A549 (cell line): ENCODE measurements around the gene MARVELD2. TPM values are rescaled to one million over a fixed set of nuclear protein-coding genes. Genes with fewer than 3 reads are reported as not detected.
"Not testable (repeated sequence)": the region's sequence is repeated elsewhere in the genome, so short reads cannot be mapped to it uniquely, and the experiment has no call there.

Source experiments
- ATAC-seq, 2 experiments: fragments of 200-7000 bp in 1 of 2; fragments of >200 bp in 1 of 2; cut with Nextera tagmentation in 1 of 2; cut with Tn5 transposase in 1 of 2; 3 replicates each; pipeline versions ENCODE4 v1.8.0 to v1.9.1; 2018 to 2020; ENCODE audit warnings: mild to moderate bottlenecking in 1 of 2, moderate library complexity in 1 of 2
- CTCF ChIA-PET: fragments of 300-600 bp; sonication (Branson Sonifier 250); formaldehyde crosslinking; extraction: SDS; loops from one replicate; lab custom pipeline; 2021; ENCODE audit warnings: antibody characterized with exemption, inconsistent platforms; lab: Yijun Ruan, JAX
- POLR2A ChIA-PET: fragments of 350-600 bp; formaldehyde crosslinking; extraction: SDS; loops from one replicate; lab custom pipeline; 2021; ENCODE audit warnings: antibody characterized with exemption, inconsistent platforms; lab: Yijun Ruan, JAX
- DNase-seq, 2 experiments: peaks; one replicate each; pipeline versions ENCODE4 v3.0.0 to v3.0.0-alpha.2; 2011 to 2016; ENCODE audit warnings: low read depth in 1 of 2, low spot score in 1 of 2
- FAIRE-seq: peaks from 2 replicates; lab custom pipeline; 2011; peaks lifted over from hg19 to GRCh38; lab: Jason Lieb, UNC
- H3K27ac ChIP-seq, 2 experiments: fragments of >200 bp; sonication (Bioruptor Twin); formaldehyde crosslinking; 3 replicates each; pipeline ENCODE4 v1.5.1; 2016 to 2017
- H3K4me1 ChIP-seq: fragments of >200 bp; sonication (Bioruptor Twin); formaldehyde crosslinking; 3 replicates; pipeline ENCODE4 v1.6.1; 2016
- H3K4me2 ChIP-seq: fragments of >200 bp; sonication (Bioruptor Twin); formaldehyde crosslinking; 3 replicates; pipeline ENCODE4 v1.6.1; 2016
- H3K4me3 ChIP-seq: fragments of >200 bp; sonication (Bioruptor Twin); formaldehyde crosslinking; 3 replicates; pipeline ENCODE4 v1.5.1; 2016
- H3K9me3 ChIP-seq: fragments of >200 bp; sonication (Bioruptor Twin); formaldehyde crosslinking; 3 replicates; pipeline ENCODE4 v1.6.1; 2016
- CBX8 ChIP-seq: fragments of 200-600 bp; sonication (generic); IDR thresholded peaks from 2 replicates; pipeline ENCODE4 v1.6.1; 2016
- EHF ChIP-seq: fragments of 250-450 bp; sonication (Bioruptor Pico); IDR thresholded peaks from 2 replicates; pipeline ENCODE4 v1.5.0; 2020; ENCODE audit warnings: mild to moderate bottlenecking
- EP300 ChIP-seq, 2 experiments: fragments of >200 bp; sonication (Bioruptor Twin); formaldehyde crosslinking; IDR thresholded peaks; 2 replicates in 1 of 2; 3 replicates in 1 of 2; pipeline ENCODE4 v1.6.1; 2016 to 2017
- ESRRA ChIP-seq: fragments of 150-350 bp; IDR thresholded peaks from 2 replicates; pipeline ENCODE4 v1.6.1; 2014; ENCODE audit warnings: mild to moderate bottlenecking, low read length, borderline replicate concordance
- FOXS1 ChIP-seq: fragments of 250-450 bp; sonication (Bioruptor Pico); IDR thresholded peaks from 2 replicates; pipeline ENCODE4 v1.5.0; 2020; ENCODE audit warnings: mild to moderate bottlenecking, moderate library complexity
- HES2 ChIP-seq: fragments of >200 bp; sonication (Bioruptor Twin); formaldehyde crosslinking; IDR thresholded peaks from 2 replicates; pipeline ENCODE4 v1.6.1; 2016
- HOXB13 ChIP-seq: fragments of 250-450 bp; sonication (Bioruptor Pico); IDR thresholded peaks from 2 replicates; pipeline ENCODE4 v1.5.0; 2020; ENCODE audit warnings: low read depth, mild to moderate bottlenecking, moderate library complexity
- MYC ChIP-seq: IDR thresholded peaks from 2 replicates; pipeline ENCODE4 v1.6.1; 2012; ENCODE audit warnings: mild to moderate bottlenecking, inconsistent platforms, low read length, improper control_type of control experiment, borderline replicate concordance
- NFE2L2 ChIP-seq: fragments of 150-350 bp; conservative IDR thresholded peaks from 2 replicates; pipeline ENCODE4 v1.6.1; 2014; ENCODE audit warnings: low read length
- RCOR1 ChIP-seq: fragments of 150-350 bp; IDR thresholded peaks from 2 replicates; pipeline ENCODE4 v1.6.1; 2014; ENCODE audit warnings: antibody characterized with exemption, low read length, low read depth
- RFX5 ChIP-seq: fragments of 450-650 bp; IDR thresholded peaks from 2 replicates; pipeline ENCODE4 v1.7.1; 2014; ENCODE audit warnings: antibody characterized with exemption, mild to moderate bottlenecking, moderate library complexity
- SMC3 ChIP-seq: fragments of >200 bp; sonication (Bioruptor Twin); formaldehyde crosslinking; IDR thresholded peaks from 3 replicates; pipeline ENCODE4 v1.6.1; 2018; ENCODE audit warnings: inconsistent platforms
- ZC3H11A ChIP-seq: fragments of 450-650 bp; IDR thresholded peaks from 2 replicates; pipeline ENCODE4 v1.6.1; 2014; ENCODE audit warnings: antibody characterized with exemption, mild to moderate bottlenecking
- ZFP36 ChIP-seq: fragments of 450-650 bp; IDR thresholded peaks from 2 replicates; pipeline ENCODE4 v1.6.1; 2014; ENCODE audit warnings: borderline replicate concordance; ENCODE audit not compliant: partially characterized antibody
- WGBS: methylation state at CpG from one replicate; pipeline ENCODE4 v1.1.6; 2017; ENCODE audit errors: missing lambda C conversion rate; 5-methylcytosine and 5-hydroxymethylcytosine counted together
- polyA plus RNA-seq, 4 experiments: library from polyadenylated mRNA; depleted of rRNA in 3 of 4; stranded (reverse); fragments of >200 nt; fragmentation: RNase III in 1 of 4; extraction: RNeasy Plus Mini Kit Qiagen cat#74134 plus additional on column Dnase treatment in 1 of 4; gene quantifications; 2 replicates in 3 of 4; 3 replicates in 1 of 4; pipeline ENCODE4 v1.2.3, GENCODE V29; 2011 to 2017
- TF ChIP-seq, protein P1 (sequence below): fragments of >200 bp; sonication (Bioruptor Twin); formaldehyde crosslinking; IDR thresholded peaks from 3 replicates; pipeline ENCODE4 v1.5.1; 2016
- TF ChIP-seq, protein P2 (sequence below): fragments of 250-450 bp; sonication (Bioruptor Pico); IDR thresholded peaks from 2 replicates; pipeline ENCODE4 v1.5.0; 2021; ENCODE audit warnings: mild to moderate bottlenecking, moderate library complexity, borderline replicate concordance
- TF ChIP-seq, protein P3 (sequence below): IDR thresholded peaks from 2 replicates; pipeline ENCODE4 v1.6.1; 2012; ENCODE audit warnings: low read depth, borderline replicate concordance

The MARVELD2 gene
- polyA plus RNA-seq, 2 of the 4 experiments (the other 2 are of a cell fraction), result 2.3 to 10.2 TPM

- TF ChIP-seq, protein P1, sequence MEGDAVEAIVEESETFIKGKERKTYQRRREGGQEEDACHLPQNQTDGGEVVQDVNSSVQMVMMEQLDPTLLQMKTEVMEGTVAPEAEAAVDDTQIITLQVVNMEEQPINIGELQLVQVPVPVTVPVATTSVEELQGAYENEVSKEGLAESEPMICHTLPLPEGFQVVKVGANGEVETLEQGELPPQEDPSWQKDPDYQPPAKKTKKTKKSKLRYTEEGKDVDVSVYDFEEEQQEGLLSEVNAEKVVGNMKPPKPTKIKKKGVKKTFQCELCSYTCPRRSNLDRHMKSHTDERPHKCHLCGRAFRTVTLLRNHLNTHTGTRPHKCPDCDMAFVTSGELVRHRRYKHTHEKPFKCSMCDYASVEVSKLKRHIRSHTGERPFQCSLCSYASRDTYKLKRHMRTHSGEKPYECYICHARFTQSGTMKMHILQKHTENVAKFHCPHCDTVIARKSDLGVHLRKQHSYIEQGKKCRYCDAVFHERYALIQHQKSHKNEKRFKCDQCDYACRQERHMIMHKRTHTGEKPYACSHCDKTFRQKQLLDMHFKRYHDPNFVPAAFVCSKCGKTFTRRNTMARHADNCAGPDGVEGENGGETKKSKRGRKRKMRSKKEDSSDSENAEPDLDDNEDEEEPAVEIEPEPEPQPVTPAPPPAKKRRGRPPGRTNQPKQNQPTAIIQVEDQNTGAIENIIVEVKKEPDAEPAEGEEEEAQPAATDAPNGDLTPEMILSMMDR, result no peak
- TF ChIP-seq EHF (CRISPR knock-in tag), result no peak
Measured at GRCh38 chr5:69477170-69477569, 62.3 kb downstream of the MARVELD2 start (continued).

- CTCF ChIA-PET, result interaction anchor here (1.9 kb wide), 1 partner anchor 11 kb away, joined by 4 read pairs; no protein-coding TSS in a partner anchor
- DNase-seq, H3K4me1 ChIP-seq, POLR2A ChIA-PET, H3K9me3 ChIP-seq, H3K4me2 ChIP-seq, H3K4me3 ChIP-seq, FAIRE-seq, H3K27ac ChIP-seq, ATAC-seq: not testable (repeated sequence)
- WGBS, result 75% methylated on average over 7 of the region's 7 CpGs
Measured at GRCh38 chr5:69478296-69478695, 63.4 kb downstream of the MARVELD2 start.

DNA sequence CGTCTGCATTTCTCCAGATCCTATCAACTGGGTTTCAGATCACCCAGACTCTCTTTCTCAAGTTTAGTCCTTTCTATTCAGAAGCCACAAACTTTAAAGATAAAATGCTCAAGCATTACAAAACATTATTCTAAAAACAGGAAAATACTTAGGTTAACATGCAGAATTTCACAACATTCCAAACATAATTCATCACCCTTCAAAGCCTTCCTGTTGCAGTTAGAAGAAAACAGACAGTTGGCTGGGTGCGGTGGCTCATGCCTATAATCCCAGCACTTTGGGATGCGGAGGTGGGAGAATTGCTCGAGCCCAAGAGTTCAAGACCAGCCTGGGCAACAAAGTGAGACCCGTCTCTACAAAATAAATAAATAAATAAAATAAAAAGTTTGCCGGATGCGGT is 70.0 kb downstream of the MARVELD2 start:
- DNase-seq (no peak), FAIRE-seq (no peak), ATAC-seq (no peak)
- no peak for TF ChIP-seq RFX5
- TF ChIP-seq ZC3H11A, result no peak
- TF ChIP-seq RCOR1, result no peak
- no peak for TF ChIP-seq CBX8
- TF ChIP-seq NFE2L2, result no peak
- no peak for TF ChIP-seq HOXB13 (CRISPR knock-in tag)
- no peak for TF ChIP-seq HES2
- H3K4me2 ChIP-seq, result no peak overlapping the region
- ChIA-PET CTCF (no interaction called here), POLR2A (no interaction called here)
- H3K4me1 ChIP-seq, result no peaks in the 10 kb centered on the region
- H3K9me3 ChIP-seq, result no peaks in the 10 kb centered on the region
- no peak overlapping the region for H3K27ac ChIP-seq
- WGBS, result 67% methylated on average over 7 of the region's 7 CpGs
- no peak overlapping the region for H3K4me3 ChIP-seq

- no peak for DNase-seq
- TF ChIP-seq FOXS1 (CRISPR knock-in tag) (no peak), MYC (no peak), SMC3 (no peak), CBX8 (no peak), ESRRA (no peak), ZFP36 (no peak), EP300 (IDR thresholded peaks at IDR 0.05) (no peak)
- TF ChIP-seq, protein P2, sequence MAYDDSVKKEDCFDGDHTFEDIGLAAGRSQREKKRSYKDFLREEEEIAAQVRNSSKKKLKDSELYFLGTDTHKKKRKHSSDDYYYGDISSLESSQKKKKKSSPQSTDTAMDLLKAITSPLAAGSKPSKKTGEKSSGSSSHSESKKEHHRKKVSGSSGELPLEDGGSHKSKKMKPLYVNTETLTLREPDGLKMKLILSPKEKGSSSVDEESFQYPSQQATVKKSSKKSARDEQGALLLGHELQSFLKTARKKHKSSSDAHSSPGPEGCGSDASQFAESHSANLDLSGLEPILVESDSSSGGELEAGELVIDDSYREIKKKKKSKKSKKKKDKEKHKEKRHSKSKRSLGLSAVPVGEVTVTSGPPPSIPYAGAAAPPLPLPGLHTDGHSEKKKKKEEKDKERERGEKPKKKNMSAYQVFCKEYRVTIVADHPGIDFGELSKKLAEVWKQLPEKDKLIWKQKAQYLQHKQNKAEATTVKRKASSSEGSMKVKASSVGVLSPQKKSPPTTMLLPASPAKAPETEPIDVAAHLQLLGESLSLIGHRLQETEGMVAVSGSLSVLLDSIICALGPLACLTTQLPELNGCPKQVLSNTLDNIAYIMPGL (CRISPR knock-in tag), result no peak
- TF ChIP-seq, protein P3, sequence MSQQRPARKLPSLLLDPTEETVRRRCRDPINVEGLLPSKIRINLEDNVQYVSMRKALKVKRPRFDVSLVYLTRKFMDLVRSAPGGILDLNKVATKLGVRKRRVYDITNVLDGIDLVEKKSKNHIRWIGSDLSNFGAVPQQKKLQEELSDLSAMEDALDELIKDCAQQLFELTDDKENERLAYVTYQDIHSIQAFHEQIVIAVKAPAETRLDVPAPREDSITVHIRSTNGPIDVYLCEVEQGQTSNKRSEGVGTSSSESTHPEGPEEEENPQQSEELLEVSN, result no peak
- CTCF ChIA-PET, result no interaction called here
- no peak for ATAC-seq
- FAIRE-seq, result no peak
- H3K4me1 ChIP-seq, result no peaks in the 10 kb centered on the region
- no peak overlapping the region for H3K27ac ChIP-seq
- 85% methylated on average over 1 of the region's 1 CpG for WGBS
- H3K4me3 ChIP-seq, result no peak overlapping the region
- no peak overlapping the region for H3K4me2 ChIP-seq
- POLR2A ChIA-PET, result no interaction called here
- no peaks in the 10 kb centered on the region for H3K9me3 ChIP-seq
Measured at GRCh38 chr5:69485471-69485870, 70.6 kb downstream of the MARVELD2 start.
